22Rv1 (cell line): ENCODE results near the gene MAP2K2.
A peak's percentile ranks its signal among the peaks of the same experiment; 100 is the strongest.

Source experiments
- H3K27ac ChIP-seq: fragments of 450-650 bp; 2 replicates; pipeline ENCODE4 v1.5.1; 2017
- ZFX ChIP-seq: fragments of 450-650 bp; IDR thresholded peaks from 2 replicates; pipeline ENCODE4 v1.6.1; 2017; ENCODE audit warnings: antibody characterized with exemption, borderline replicate concordance
- TF ChIP-seq, protein P1 (sequence below): fragments of 450-650 bp; IDR thresholded peaks from 2 replicates; pipeline ENCODE4 v1.5.1; 2017; ENCODE audit warnings: mild to moderate bottlenecking

Gene MAP2K2

GRCh38 chr19:4077007-4077374, 46.9 kb downstream of the MAP2K2 start:
- no peak for TF ChIP-seq ZFX
- H3K27ac ChIP-seq: peak overlapping the region; percentile 70; the same call in 1 of the 2 replicates

DNA sequence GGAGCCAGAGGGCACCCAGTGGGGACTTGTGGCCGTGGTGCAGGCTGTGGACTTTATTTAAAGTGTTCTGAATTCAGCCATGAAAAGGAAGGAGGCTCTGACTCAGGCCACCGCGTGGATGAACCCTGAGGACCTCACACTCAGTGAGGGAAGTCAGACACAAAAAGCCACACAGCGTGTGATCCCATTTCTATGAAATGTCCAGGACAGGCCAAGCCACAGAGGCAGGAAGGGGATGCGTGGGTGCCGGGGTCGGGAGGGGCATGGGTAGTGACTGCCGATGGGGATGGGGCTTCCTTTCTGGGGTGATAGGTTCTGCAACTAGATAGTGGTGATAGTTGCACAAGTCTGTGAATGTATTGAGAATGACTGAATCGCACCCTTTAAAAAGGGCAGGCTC, 48.5 kb downstream of the MAP2K2 start:
- TF ChIP-seq, protein P1, sequence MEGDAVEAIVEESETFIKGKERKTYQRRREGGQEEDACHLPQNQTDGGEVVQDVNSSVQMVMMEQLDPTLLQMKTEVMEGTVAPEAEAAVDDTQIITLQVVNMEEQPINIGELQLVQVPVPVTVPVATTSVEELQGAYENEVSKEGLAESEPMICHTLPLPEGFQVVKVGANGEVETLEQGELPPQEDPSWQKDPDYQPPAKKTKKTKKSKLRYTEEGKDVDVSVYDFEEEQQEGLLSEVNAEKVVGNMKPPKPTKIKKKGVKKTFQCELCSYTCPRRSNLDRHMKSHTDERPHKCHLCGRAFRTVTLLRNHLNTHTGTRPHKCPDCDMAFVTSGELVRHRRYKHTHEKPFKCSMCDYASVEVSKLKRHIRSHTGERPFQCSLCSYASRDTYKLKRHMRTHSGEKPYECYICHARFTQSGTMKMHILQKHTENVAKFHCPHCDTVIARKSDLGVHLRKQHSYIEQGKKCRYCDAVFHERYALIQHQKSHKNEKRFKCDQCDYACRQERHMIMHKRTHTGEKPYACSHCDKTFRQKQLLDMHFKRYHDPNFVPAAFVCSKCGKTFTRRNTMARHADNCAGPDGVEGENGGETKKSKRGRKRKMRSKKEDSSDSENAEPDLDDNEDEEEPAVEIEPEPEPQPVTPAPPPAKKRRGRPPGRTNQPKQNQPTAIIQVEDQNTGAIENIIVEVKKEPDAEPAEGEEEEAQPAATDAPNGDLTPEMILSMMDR: no peak
- no peak for TF ChIP-seq ZFX
- H3K27ac ChIP-seq: no peak overlapping the region

GRCh38 chr19:4071610-4072009, 52.3 kb downstream of the MAP2K2 start:
- TF ChIP-seq ZFX: no peak
- H3K27ac ChIP-seq: no peak overlapping the region

- TF ChIP-seq ZFX: no peak
- TF ChIP-seq, protein P1: no peak
- H3K27ac ChIP-seq: no peak overlapping the region
These were observed 54.5 kb downstream of the MAP2K2 start for GRCh38 chr19:4069331-4069959.

- H3K27ac ChIP-seq: peak overlapping the region; percentile 33; the same call in 1 of the 2 replicates
- TF ChIP-seq, protein P1: no peak
- no peak for TF ChIP-seq ZFX
These were observed 55.6 kb downstream of the MAP2K2 start for GRCh38 chr19:4068047-4068966.

GRCh38 chr19:4067396-4068046, 56.4 kb downstream of the MAP2K2 start:
- H3K27ac ChIP-seq: peak overlapping the region; percentile 97; the same call in 1 of the 2 replicates
- TF ChIP-seq, protein P1: no peak
- no peak for TF ChIP-seq ZFX

GRCh38 chr19:4066682-4067395, 57.1 kb downstream of the MAP2K2 start, which contains the start of gene ZBTB7A:
ZBTB7A (minus strand) TSS chr19:4066899; CDS start chr19:4055232, 11,667 bp downstream.
- peak within 1 kb of the TSS; percentile 97 for H3K27ac ChIP-seq
- TF ChIP-seq, protein P1: no peak
- TF ChIP-seq ZFX: no peak
